MCF 10A (cell line): Measurements from ENCODE around the gene BDKRB1. TPM values are rescaled to one million over a fixed set of nuclear protein-coding genes. Genes with fewer than 3 reads are reported as not detected.

Experiments used
- BruUV-seq: library from RNA; stranded (reverse); fragments of 400-500 nt; replicated peaks from 2 replicates; lab custom pipeline; 2021; lab: Mats Ljungman, UMichigan
- CTCF ChIA-PET: fragments of 300-600 bp; sonication (Branson Sonifier 250); formaldehyde crosslinking; extraction: SDS; loops from one replicate; lab custom pipeline; 2021; ENCODE audit warnings: antibody characterized with exemption, inconsistent platforms; lab: Yijun Ruan, JAX
- POLR2A ChIA-PET: fragments of 300-600, 350-650 bp; sonication (Branson Sonifier 250); formaldehyde crosslinking; extraction: SDS; loops from one replicate; lab custom pipeline; 2020; ENCODE audit warnings: antibody characterized with exemption, inconsistent platforms; lab: Yijun Ruan, JAX
- DNase-seq: peaks from one replicate; pipeline ENCODE4 v3.0.0-alpha.2; 2018; ENCODE audit not compliant: unreplicated experiment
- H3K27ac Mint-ChIP-seq: one replicate; pipeline ENCODE4 v1.8.0; 2022; ENCODE audit warnings: mild to moderate bottlenecking, low read depth, mixed read lengths; ENCODE audit not compliant: unreplicated experiment
- H3K27me3 Mint-ChIP-seq: one replicate; pipeline ENCODE4 v1.8.0; 2022; ENCODE audit warnings: mixed read lengths; ENCODE audit not compliant: insufficient read depth, unreplicated experiment
- H3K36me3 Mint-ChIP-seq: one replicate; pipeline ENCODE4 v1.8.0; 2022; ENCODE audit warnings: mild to moderate bottlenecking, moderate library complexity, mixed read lengths; ENCODE audit not compliant: insufficient read depth, unreplicated experiment
- H3K4me1 Mint-ChIP-seq: one replicate; pipeline ENCODE4 v1.8.0; 2022; ENCODE audit warnings: mixed read lengths; ENCODE audit not compliant: insufficient read depth, unreplicated experiment
- H3K4me3 Mint-ChIP-seq: one replicate; pipeline ENCODE4 v1.8.0; 2022; ENCODE audit warnings: mild to moderate bottlenecking, moderate library complexity, mixed read lengths; ENCODE audit not compliant: unreplicated experiment
- H3K9me3 Mint-ChIP-seq: one replicate; pipeline ENCODE4 v1.8.0; 2022; ENCODE audit warnings: mixed read lengths; ENCODE audit not compliant: unreplicated experiment
- CTCF ChIP-seq: fragments of 200-600 bp; IDR thresholded peaks from one replicate; pipeline ENCODE4 v1.8.0; 2022; ENCODE audit warnings: antibody characterized with exemption, mild to moderate bottlenecking; ENCODE audit not compliant: unreplicated experiment
- intact Hi-C: fragments of 100-400 bp; cut with micrococcal nuclease; formaldehyde crosslinking; loops from 2 replicates; pipeline ENCODE4 v1.14.1; 2022
- total RNA-seq: library from RNA; stranded (reverse); gene quantifications from 2 replicates; pipeline ENCODE4 v1.2.3, GENCODE V29; 2022

Gene BDKRB1
- total RNA-seq, 1 experiment from 2014 or later: 0.51 TPM

- no peaks in the 10 kb centered on the region for H3K9me3 Mint-ChIP-seq
- no TSS peak for BruUV-seq
- intact Hi-C loops: no loop called here
- H3K27me3 Mint-ChIP-seq: no peaks in the 10 kb centered on the region
- ChIA-PET CTCF (interaction anchor here (10.2 kb wide), 1 partner anchor 179 kb away, joined by 298 read pairs; no protein-coding TSS in a partner anchor), POLR2A (no interaction called here)
- H3K4me3 Mint-ChIP-seq: no peak overlapping the region
- H3K27ac Mint-ChIP-seq: no peak overlapping the region
- no peaks in the 10 kb centered on the region for H3K4me1 Mint-ChIP-seq
- H3K36me3 Mint-ChIP-seq: peaks cover 27% of the 10 kb centered on the region
- no peak for TF ChIP-seq CTCF
- no peak for DNase-seq
These were observed 24.1 kb downstream of the BDKRB1 start for GRCh38 chr14:96280104-96280503.

DNA sequence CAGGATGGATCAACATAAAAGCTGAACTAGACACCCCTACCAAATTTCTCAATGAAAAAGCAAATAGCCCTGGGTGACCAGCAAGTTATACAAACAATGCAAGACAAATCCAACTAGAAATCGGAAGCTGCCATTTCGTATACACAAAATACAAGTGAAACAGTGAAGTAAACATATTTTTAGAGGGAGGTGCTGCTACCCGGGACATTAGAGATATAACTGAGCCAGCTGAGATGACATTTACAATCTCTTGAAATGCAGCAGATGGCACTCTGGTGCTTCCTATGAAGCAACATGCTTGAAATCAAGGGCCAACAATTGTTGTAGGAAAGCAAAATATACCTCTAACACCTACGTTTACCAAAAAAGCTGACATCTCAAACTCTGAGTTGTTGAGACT, 25.5 kb downstream of the BDKRB1 start:
- Mint-ChIP-seq H3K4me3 (no peak overlapping the region), H3K36me3 (peaks cover 35% of the 10 kb centered on the region), H3K9me3 (no peaks in the 10 kb centered on the region), H3K27ac (no peak overlapping the region), H3K27me3 (no peaks in the 10 kb centered on the region), H3K4me1 (no peaks in the 10 kb centered on the region)
- intact Hi-C loops: loop anchor here (1.0 kb wide), 1 partner anchor 143 kb away; no protein-coding TSS in a partner anchor
- DNase-seq: no peak
- ChIA-PET POLR2A (interaction anchor here (0.6 to 0.7 kb wide), 2 partner anchors 56 to 76 kb away, joined by 3 read pairs; no protein-coding TSS in a partner anchor), CTCF (interaction anchor here (0.6 to 0.7 kb wide), 2 partner anchors 29 to 143 kb away, joined by 3 read pairs; no protein-coding TSS in a partner anchor)
- BruUV-seq: no TSS peak
- no peak for TF ChIP-seq CTCF

GRCh38 chr14:96284008-96284407, 28.0 kb downstream of the BDKRB1 start:
- Mint-ChIP-seq H3K9me3 (no peaks in the 10 kb centered on the region), H3K36me3 (peaks cover 48% of the 10 kb centered on the region), H3K4me1 (peaks cover 6% of the 10 kb centered on the region), H3K4me3 (no peak overlapping the region), H3K27me3 (no peaks in the 10 kb centered on the region), H3K27ac (no peak overlapping the region)
- ChIA-PET CTCF (interaction anchor here (0.6 to 1.2 kb wide), 2 partner anchors 184 to 757 kb away, joined by 3 to 6 read pairs; no protein-coding TSS in a partner anchor), POLR2A (no interaction called here)
- DNase-seq: no peak
- no TSS peak for BruUV-seq
- no peak for TF ChIP-seq CTCF
- intact Hi-C loops: no loop called here

DNA sequence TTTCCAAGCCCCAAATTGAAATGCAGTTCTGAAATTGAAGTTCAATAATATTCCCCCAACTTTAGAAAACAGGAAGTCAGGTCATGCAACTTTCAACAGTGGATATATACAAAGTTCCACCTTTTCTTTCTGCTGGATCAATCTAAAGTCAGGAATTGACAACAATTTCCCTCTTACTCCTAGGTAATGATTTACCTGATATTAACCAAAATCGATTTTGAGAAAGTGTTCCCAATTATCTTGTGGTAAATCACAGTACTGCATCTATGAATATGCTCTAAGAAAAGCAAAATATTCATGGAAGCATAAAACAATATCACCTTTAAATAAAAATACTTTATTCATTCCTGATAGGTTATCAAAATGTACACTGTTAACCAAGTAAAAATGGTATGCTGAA, 28.4 kb downstream of the BDKRB1 start:
- no peak for DNase-seq
- no peak for TF ChIP-seq CTCF
- ChIA-PET POLR2A (no interaction called here), CTCF (interaction anchor here (0.6 to 2.4 kb wide), 2 partner anchors 9 to 228 kb away, joined by 3 to 16 read pairs; no protein-coding TSS in a partner anchor)
- intact Hi-C loops: no loop called here
- Mint-ChIP-seq H3K27ac (no peak overlapping the region), H3K27me3 (no peaks in the 10 kb centered on the region), H3K9me3 (no peaks in the 10 kb centered on the region), H3K36me3 (peaks cover 52% of the 10 kb centered on the region), H3K4me3 (no peak overlapping the region), H3K4me1 (peaks cover 6% of the 10 kb centered on the region)
- no TSS peak for BruUV-seq
